ENCODE results near the gene AOC1. TPM values are rescaled to one million over a fixed set of nuclear protein-coding genes. Genes with fewer than 3 reads are reported as not detected.

AOC1 gene
- total RNA-seq, 1 experiment from 2014 or later: not detected

DNA sequence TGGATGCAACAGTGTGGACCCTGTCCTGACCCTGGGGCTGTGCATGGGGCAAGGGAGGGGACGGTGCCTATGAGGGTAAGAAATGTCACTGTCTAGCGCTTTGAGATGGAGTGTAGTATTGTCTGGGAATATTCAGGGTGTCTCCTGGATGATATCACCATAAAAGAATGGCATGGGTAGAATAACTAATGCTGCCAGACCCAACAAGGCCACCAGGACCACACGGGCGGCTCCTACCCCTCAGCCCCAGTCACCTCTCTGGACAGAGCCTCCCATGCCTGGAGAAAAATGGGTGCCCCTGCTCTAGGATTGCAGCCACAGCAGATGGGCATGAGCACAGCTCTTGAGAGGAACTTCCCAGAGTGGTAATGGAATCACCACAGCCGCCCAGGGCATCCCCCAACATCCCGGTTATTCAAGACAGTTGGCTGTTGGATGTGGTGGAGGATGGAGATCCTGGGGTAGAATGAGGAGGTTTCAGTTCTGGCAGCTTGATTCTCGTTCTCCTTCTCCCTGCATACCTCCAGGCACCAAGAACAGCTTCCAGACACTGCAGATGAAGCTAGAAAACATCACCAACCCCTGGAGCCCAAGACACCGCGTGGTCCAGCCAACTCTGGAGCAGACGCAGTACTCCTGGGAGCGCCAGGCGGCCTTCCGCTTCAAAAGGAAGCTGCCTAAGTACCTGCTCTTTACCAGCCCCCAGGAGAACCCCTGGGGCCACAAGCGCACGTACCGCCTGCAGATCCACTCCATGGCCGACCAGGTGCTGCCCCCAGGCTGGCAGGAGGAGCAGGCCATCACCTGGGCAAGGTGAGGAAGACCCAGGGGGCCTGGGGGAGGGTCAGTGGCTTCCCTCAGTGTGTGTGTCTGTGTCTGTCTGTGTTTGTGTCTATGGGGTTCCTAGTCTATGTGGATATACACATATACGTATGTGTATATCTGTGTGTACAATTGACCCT is 6.2 kb downstream of the AOC1 start:
- POLR2A ChIA-PET (ENCODE audit: low non-redundant PET): no interaction called here
- BruUV-seq (replicated peaks): no TSS peak
- no peak for DNase-seq (ENCODE audit: low spot score)
- Histone ChIP-seq H3K4me3 (ENCODE audit: low read depth, low read length, poor library complexity, severe bottlenecking) (no peak overlapping the region), H3K36me3 (ENCODE audit: insufficient read depth, low read length, poor library complexity, severe bottlenecking) (no peaks in the 10 kb centered on the region), H3K27me3 (replicated peaks; ENCODE audit: insufficient read depth, low read depth, low read length, poor library complexity) (no peaks in the 10 kb centered on the region), H3K4me1 (ENCODE audit: insufficient read depth, low read length, poor library complexity, severe bottlenecking) (no peaks in the 10 kb centered on the region), H3K27ac (ENCODE audit: low read depth, low read length, poor library complexity, severe bottlenecking) (no peak overlapping the region), H3K9me3 (ENCODE audit: low read depth, low read length, poor library complexity, severe bottlenecking) (no peaks in the 10 kb centered on the region)
- CTCF ChIA-PET: no interaction called here
- intact Hi-C loops (cut with micrococcal nuclease; ENCODE audit: unreplicated experiment): no loop called here
- TF ChIP-seq EZH2 (IDR thresholded peaks at IDR 0.05; ENCODE audit: borderline replicate concordance, low read depth, low read length, poor library complexity, severe bottlenecking): no peak
- TF ChIP-seq, protein P1, sequence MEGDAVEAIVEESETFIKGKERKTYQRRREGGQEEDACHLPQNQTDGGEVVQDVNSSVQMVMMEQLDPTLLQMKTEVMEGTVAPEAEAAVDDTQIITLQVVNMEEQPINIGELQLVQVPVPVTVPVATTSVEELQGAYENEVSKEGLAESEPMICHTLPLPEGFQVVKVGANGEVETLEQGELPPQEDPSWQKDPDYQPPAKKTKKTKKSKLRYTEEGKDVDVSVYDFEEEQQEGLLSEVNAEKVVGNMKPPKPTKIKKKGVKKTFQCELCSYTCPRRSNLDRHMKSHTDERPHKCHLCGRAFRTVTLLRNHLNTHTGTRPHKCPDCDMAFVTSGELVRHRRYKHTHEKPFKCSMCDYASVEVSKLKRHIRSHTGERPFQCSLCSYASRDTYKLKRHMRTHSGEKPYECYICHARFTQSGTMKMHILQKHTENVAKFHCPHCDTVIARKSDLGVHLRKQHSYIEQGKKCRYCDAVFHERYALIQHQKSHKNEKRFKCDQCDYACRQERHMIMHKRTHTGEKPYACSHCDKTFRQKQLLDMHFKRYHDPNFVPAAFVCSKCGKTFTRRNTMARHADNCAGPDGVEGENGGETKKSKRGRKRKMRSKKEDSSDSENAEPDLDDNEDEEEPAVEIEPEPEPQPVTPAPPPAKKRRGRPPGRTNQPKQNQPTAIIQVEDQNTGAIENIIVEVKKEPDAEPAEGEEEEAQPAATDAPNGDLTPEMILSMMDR (conservative IDR thresholded peaks at IDR 0.05; ENCODE audit: low read depth, low read length): no peak

DNA sequence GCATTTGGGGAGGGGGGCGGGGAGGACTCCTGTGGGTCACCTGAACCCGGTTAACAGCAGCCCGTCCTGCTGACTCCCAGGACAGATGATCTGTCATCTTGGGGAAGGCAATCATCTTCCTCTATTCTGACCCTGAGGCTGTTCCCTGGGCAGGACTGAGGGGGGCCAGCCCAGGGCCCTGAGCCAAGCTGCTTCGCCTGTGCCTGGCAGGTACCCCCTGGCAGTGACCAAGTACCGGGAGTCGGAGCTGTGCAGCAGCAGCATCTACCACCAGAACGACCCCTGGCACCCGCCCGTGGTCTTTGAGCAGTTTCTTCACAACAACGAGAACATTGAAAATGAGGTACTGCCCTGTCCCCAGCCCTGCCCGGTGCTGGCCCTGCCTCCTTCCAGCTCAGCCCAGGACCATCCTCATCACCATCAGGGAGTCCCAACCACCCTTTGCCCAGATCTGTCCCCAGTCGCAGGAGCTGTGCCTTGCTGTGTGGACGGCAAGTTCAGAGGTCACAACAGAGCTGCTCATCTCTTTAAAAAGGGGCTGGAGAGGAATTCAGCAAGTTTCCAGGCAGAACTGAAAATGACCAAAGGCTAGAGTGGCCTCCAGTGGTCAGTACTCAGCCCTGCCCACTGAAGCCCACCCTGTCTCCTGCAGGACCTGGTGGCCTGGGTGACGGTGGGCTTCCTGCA is 8.1 kb downstream of the AOC1 start:
- Histone ChIP-seq H3K36me3 (ENCODE audit: insufficient read depth, low read length, poor library complexity, severe bottlenecking) (no peaks in the 10 kb centered on the region), H3K27ac (ENCODE audit: low read depth, low read length, poor library complexity, severe bottlenecking) (no peak overlapping the region), H3K9me3 (ENCODE audit: low read depth, low read length, poor library complexity, severe bottlenecking) (no peaks in the 10 kb centered on the region), H3K27me3 (replicated peaks; ENCODE audit: insufficient read depth, low read depth, low read length, poor library complexity) (no peaks in the 10 kb centered on the region), H3K4me1 (ENCODE audit: insufficient read depth, low read length, poor library complexity, severe bottlenecking) (no peaks in the 10 kb centered on the region), H3K4me3 (ENCODE audit: low read depth, low read length, poor library complexity, severe bottlenecking) (no peak overlapping the region)
- DNase-seq (ENCODE audit: low spot score): no peak
- intact Hi-C loops (cut with micrococcal nuclease; ENCODE audit: unreplicated experiment): no loop called here
- no TSS peak for BruUV-seq (replicated peaks)
- ChIA-PET CTCF (no interaction called here), POLR2A (ENCODE audit: low non-redundant PET) (no interaction called here)
- TF ChIP-seq, protein P1 (conservative IDR thresholded peaks at IDR 0.05; ENCODE audit: low read depth, low read length): no peak
- no peak for TF ChIP-seq EZH2 (IDR thresholded peaks at IDR 0.05; ENCODE audit: borderline replicate concordance, low read depth, low read length, poor library complexity, severe bottlenecking)

DNA sequence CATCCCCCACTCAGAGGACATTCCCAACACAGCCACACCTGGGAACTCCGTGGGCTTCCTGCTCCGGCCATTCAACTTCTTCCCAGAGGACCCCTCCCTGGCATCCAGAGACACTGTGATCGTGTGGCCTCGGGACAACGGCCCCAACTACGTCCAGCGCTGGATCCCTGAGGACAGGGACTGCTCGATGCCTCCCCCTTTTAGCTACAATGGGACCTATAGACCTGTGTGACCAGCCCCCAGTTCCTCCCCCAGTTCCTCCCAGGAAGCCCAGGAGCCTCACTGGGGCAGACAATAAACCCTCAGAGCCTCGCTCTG is 8.6 kb downstream of the AOC1 start:
- CTCF ChIA-PET: no interaction called here
- Histone ChIP-seq H3K4me1 (ENCODE audit: insufficient read depth, low read length, poor library complexity, severe bottlenecking) (no peaks in the 10 kb centered on the region), H3K27me3 (replicated peaks; ENCODE audit: insufficient read depth, low read depth, low read length, poor library complexity) (no peaks in the 10 kb centered on the region), H3K36me3 (ENCODE audit: insufficient read depth, low read length, poor library complexity, severe bottlenecking) (no peaks in the 10 kb centered on the region), H3K4me3 (ENCODE audit: low read depth, low read length, poor library complexity, severe bottlenecking) (no peak overlapping the region), H3K27ac (ENCODE audit: low read depth, low read length, poor library complexity, severe bottlenecking) (no peak overlapping the region), H3K9me3 (ENCODE audit: low read depth, low read length, poor library complexity, severe bottlenecking) (no peaks in the 10 kb centered on the region)
- intact Hi-C loops (cut with micrococcal nuclease; ENCODE audit: unreplicated experiment): no loop called here
- POLR2A ChIA-PET (ENCODE audit: low non-redundant PET): no interaction called here
- no peak for DNase-seq (ENCODE audit: low spot score)
- no TSS peak for BruUV-seq (replicated peaks)
- TF ChIP-seq, protein P1 (conservative IDR thresholded peaks at IDR 0.05; ENCODE audit: low read depth, low read length): no peak
- no peak for TF ChIP-seq EZH2 (IDR thresholded peaks at IDR 0.05; ENCODE audit: borderline replicate concordance, low read depth, low read length, poor library complexity, severe bottlenecking)

All from A673 (cell line).